GM18868 (cell line): Measurements from ENCODE around the gene INHBB.

Experiments
- ATAC-seq: cut with Tn5 transposase; IDR thresholded peaks from one replicate; pipeline ENCODE4 v1.9.1; 2021; ENCODE audit warnings: mild to moderate bottlenecking, moderate library complexity; ENCODE audit not compliant: unreplicated experiment

The INHBB gene

GRCh38 chr2:120341977-120342376 lies 4.0 kb upstream of the INHBB start:
- ATAC-seq, result no peak

DNA sequence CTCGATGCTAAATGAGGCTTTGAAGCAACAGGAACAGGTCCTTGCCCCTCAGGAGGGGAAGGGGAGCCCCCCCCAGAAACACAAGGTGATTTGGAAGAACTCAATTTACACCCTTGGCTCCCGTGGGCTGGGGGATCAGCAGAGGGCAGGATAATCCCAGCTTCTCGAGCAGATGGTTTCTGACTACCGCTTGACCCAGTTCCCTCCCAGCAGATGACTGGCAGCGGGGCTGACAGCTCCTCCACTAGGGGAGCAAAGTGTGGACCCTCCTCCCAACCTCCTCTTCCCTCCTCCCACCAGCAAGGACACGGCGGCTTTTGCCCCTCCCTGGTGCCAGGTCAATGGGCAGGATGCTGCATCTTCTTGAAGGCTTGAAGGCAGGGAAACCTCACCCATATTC lies 3.5 kb upstream of the INHBB start:
- no peak for ATAC-seq

- no peak for ATAC-seq
Measured at GRCh38 chr2:120343100-120343432, 2.9 kb upstream of the INHBB start.

DNA sequence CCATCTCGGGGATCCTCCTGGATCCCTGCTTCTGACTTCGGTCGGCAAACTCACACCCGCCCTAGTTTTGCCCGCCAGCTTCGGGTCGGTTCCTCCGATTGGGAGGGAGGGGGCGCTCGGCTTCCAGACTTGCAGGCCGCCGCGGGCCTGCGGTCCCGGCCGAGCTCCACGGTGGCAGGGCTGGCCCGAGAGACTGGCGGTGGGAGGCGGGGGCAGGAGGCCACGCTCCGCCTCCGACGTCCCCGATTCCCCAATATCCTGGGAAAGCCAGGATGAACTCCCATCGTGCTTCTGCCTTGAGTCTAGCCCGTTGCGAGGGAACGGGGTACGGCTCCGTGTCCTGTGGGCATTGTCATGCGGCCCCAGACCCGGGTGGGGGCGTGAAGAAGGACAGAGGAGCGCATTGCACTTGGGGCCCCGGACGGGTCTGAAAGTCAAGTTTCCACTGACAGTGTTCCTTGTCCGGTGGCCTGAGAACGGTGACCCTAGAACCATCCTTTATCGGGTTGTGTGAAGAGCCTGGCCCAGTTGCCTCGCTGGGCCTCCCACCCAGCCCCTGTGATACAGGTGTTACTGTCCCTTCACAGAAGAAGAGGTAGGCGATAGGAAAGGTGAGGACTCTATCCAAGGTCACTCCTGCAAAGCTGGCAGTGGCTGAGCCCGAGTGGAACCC lies 2.4 kb upstream of the INHBB start:
- peak; percentile 62 for ATAC-seq

GRCh38 chr2:120344214-120344975 lies 1.5 kb upstream of the INHBB start:
- ATAC-seq, result no peak

DNA sequence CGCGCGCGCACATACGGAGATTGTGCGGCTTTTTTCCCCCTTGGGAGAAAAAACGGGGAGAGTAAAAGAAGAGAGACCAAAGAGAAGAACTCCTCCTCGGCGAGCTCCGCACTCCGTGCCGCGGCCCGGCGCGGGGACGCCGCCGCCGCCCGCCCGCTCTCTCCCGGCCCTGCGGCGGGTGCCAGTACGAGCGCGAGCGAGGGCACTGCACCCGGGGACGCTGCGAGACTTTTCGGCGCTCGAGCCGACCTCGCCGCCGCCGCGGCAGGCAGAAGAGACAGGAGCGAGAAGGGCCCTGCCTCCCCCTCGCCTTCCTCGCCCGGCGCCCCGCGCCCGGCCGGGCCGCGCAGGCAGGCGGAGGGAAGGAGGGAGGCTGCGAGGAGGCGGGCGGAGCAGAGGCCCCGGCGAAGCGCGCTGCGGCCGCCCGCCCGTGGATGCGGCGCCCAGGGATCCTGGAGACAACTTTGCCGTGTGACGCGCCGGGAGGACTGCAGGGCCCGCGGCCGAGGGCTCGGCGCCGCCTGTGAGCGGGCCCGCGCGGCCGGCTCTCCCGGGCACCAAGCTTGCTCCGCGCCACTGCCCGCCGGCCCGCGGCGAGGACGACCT lies 857 bp upstream of the INHBB start:
- ATAC-seq, result no peak

GRCh38 chr2:120345608-120346007 lies 328 bp upstream of the INHBB start:
- no peak for ATAC-seq

DNA sequence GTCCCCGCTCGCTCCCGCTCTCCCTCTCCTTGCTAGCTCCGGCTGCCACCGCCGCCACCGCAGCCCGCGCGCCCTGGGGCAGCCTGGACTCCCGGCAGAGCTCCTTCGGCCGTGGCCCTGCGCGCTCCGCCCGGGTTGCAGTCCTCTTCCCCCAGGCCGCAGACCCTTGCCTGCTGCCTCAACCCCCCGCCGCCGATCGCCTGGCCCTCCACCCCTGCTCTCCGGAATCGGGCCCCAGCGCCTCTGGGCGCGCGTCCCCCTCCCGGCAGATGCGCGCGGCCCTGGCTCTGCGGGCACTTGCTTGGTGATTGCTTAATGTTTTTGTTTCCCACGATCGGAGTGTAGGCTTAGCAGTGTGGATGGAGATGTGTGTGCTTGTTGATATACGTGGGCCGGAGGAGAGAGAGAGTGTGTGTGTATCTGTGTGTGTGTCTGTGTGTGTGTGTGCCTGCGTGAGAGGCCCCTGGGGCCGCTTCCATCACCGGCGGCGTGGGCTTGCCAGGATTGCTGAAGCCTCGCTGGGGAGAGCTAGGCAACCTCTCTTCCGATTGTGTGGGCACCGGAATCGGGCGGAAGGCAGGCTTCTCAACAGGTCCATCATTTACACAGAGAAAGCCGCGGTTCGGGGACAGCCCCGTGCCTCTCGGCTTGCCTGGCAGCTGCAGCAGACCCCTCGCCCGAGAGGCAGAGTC lies 877 bp downstream of the INHBB start:
- ATAC-seq, result no peak

GRCh38 chr2:120347396-120348060 lies 1.6 kb downstream of the INHBB start:
- ATAC-seq, result no peak

- no peak for ATAC-seq
Measured at GRCh38 chr2:120348134-120348736, 2.3 kb downstream of the INHBB start.

DNA sequence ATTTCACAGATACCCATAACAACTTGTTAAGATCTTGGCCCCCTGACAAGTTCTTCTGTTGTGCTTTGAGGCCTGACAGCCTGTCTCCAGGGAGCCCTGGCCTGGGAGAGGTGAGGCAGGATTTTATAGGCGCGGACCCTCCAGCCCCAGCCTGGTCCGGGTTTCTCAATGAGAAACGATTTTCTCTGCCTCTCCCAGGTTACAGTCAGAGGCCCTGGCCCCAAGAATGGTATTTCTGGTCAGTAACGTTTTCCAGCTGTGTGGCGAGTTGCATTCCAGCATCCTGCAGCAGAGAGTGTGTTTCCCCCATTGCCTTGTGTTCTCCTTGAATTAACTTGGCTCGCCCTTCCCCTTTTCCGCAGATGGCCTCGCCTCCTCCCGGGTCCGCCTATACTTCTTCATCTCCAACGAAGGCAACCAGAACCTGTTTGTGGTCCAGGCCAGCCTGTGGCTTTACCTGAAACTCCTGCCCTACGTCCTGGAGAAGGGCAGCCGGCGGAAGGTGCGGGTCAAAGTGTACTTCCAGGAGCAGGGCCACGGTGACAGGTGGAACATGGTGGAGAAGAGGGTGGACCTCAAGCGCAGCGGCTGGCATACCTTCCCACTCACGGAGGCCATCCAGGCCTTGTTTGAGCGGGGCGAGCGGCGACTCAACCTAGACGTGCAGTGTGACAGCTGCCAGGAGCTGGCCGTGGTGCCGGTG lies 3.0 kb downstream of the INHBB start:
- ATAC-seq, result no peak

- ATAC-seq, result no peak
Measured at GRCh38 chr2:120349440-120349921, 3.5 kb downstream of the INHBB start.

GRCh38 chr2:120350080-120350479 lies 4.1 kb downstream of the INHBB start:
- ATAC-seq, result no peak

DNA sequence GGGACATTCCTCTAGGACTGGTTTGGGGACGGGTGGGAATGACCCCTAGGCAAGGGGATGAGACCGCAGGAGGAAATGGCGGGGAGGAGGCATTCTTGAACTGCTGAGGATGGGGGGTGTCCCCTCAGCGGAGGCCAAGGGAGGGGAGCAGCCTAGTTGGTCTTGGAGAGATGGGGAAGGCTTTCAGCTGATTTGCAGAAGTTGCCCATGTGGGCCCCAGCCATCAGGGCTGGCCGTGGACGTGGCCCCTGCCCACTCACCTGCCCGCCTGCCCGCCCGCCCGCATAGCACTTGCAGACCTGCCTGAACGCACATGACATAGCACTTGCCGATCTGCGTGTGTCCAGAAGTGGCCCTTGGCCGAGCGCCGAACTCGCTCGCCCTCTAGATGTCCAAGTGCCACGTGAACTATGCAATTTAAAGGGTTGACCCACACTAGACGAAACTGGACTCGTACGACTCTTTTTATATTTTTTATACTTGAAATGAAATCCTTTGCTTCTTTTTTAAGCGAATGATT lies 4.9 kb downstream of the INHBB start:
- no peak for ATAC-seq

DNA sequence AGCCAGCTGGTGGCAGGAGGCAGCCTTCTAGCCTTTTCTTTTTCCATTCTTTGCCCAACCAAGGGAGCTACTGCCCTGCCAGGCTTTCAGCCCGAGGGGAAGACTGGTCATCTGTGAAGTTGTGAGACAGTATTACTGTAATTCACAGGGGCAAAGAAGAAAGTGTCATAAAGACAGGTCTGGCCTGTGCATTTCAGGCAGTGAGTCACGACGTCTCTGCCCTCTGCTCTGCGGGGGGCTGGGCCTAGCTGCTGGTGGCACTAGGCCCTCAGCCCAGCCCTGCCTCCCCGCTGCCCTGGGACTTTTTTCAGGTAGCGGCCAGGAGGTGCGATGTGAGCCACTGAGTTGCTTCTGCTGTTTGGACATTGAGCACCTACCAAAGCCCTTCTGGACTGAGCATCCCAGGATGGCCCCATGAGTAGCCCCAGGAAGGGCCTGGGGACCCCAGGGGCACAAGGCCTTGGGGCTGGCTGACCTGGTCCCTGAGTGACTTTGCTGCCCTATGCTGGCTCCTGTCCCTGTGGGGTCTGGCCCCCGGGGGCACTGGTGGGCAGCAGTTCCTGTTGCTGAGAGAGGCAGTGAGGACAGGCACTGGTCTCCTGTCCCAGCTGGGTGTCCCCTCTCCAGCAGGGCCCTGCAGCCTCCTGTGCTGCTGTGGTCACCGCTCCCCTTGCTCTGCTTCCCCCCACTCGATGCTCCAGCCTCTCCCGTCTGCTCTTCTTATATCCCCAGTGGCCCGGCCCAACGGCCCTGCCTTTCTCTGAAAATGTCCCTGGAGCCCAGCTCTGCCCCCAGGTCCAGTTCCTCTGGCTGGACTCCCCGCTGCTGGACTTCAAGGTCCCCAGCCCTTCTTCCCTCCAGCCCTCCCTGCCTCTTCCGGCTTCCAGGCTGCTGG lies 7.0 kb downstream of the INHBB start:
- ATAC-seq, result no peak

DNA sequence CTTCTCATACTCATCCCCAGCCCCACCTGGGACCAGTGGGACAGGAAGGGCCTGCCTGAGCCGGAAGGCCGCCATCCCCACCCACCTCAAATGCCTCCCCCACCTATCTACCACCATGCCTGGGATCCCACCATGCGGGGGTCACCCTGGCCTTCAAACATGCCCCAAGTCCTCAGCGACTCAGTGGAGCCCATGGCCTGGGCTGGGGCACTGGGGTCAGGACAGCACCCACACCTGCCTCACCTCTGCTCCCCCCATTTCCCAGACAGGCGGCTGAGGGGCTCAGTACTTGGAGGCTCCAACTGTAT lies 7.6 kb downstream of the INHBB start:
- no peak for ATAC-seq

DNA sequence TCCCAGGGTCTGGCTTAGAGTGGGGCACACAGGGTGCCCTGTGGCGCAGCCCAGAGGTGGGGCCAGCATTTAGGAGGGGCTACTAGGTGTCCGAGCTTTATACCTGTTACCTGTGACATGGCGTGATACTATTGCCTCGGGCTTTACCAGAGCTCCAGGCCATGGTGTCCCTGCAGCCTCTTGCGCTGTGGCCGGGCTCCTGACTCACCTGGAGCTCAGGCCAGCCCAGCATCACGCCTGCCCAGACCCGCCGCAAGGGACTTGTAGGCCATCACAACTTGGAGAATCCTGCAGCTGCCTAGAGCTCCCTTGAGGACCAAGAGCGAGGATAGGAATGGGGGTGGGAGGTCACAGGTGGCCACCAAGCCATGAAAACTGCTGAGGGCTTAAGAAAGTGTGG lies 8.0 kb downstream of the INHBB start:
- no peak for ATAC-seq

DNA sequence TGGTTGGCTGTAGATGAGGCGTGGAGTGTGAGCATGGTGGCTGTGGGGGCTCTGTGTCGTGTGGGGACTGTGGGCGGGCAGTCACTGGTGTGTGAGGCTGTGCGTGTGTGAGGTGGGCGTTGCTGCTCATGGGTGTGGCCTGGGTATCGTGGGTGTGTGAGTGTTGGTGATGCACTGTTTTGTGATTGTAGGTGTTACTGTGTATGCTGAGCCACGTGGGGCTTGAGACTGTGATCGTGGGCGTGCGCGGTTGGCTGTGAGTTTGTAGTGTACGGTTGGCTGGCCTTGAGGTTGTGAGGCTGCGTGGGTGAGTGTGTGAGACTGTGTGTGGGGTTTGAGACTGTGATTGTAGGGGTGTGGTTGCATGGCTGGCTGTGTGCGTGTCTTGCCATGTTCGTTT lies 8.5 kb downstream of the INHBB start:
- ATAC-seq, result no peak
